ENCODE measurements around the gene MACROD1. TPM values are rescaled to one million over a fixed set of nuclear protein-coding genes. Genes with fewer than 3 reads are reported as not detected.

MACROD1 gene
- total and polyA plus RNA-seq, 9 of the 15 experiments (the other 6 are each of a cell fraction or from before 2014, with no cell fraction given), result 1.1 to 60.0 (median 26.4) TPM

DNA sequence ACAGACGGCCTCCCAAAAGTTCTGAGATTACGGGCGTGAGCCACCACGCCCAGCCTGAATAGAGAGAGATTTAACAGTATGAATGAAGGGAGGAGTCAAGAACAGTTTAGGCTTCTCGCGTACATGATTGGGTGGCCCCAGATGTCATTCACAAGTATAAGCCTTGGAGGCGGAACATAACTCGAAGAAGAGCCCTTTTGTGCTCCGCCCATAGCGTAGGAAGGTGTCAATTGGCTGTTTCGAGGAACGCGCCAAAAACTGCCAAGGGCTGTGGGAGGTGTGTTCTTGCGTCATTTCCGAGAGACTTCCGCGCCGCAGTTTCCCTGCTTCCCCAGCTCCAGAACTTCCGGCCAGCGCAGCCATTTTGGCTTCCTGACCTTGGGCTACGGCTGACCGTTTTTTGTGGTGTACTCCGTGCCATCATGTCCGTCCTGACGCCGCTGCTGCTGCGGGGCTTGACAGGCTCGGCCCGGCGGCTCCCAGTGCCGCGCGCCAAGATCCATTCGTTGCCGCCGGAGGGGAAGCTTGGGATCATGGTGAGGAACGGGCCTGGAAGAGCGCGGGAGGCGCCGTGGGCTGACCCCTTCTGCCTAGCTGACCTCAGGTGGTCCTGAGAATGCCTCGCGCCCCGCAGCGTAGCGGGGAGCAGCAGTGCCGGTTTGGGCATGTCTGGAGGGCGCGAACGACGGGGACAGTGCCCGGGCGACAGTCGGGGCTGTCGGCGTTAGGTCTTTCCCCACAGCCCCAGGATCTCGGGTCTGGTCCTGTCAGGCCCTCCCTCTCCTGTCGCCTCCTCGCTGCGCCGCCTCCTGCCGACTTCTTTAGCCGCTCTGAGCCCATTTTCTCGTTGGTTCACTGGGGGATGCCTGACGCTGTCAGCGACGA, 191.4 kb downstream of the MACROD1 start, which contains the start of gene COX8A (continued):
- TF ChIP-seq, protein P1, sequence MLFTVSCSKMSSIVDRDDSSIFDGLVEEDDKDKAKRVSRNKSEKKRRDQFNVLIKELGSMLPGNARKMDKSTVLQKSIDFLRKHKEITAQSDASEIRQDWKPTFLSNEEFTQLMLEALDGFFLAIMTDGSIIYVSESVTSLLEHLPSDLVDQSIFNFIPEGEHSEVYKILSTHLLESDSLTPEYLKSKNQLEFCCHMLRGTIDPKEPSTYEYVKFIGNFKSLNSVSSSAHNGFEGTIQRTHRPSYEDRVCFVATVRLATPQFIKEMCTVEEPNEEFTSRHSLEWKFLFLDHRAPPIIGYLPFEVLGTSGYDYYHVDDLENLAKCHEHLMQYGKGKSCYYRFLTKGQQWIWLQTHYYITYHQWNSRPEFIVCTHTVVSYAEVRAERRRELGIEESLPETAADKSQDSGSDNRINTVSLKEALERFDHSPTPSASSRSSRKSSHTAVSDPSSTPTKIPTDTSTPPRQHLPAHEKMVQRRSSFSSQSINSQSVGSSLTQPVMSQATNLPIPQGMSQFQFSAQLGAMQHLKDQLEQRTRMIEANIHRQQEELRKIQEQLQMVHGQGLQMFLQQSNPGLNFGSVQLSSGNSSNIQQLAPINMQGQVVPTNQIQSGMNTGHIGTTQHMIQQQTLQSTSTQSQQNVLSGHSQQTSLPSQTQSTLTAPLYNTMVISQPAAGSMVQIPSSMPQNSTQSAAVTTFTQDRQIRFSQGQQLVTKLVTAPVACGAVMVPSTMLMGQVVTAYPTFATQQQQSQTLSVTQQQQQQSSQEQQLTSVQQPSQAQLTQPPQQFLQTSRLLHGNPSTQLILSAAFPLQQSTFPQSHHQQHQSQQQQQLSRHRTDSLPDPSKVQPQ (CRISPR knock-in tag; IDR thresholded peaks at IDR 0.05; ENCODE audit: borderline replicate concordance), result no peak
- TF ChIP-seq, protein P2, sequence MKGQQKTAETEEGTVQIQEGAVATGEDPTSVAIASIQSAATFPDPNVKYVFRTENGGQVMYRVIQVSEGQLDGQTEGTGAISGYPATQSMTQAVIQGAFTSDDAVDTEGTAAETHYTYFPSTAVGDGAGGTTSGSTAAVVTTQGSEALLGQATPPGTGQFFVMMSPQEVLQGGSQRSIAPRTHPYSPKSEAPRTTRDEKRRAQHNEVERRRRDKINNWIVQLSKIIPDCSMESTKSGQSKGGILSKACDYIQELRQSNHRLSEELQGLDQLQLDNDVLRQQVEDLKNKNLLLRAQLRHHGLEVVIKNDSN (CRISPR knock-in tag; IDR thresholded peaks at IDR 0.05), result 0 out of 2 replicates have a peak, but pooled peaks have one; percentile 33
- TF ChIP-seq GABPB1 (CRISPR knock-in tag; IDR thresholded peaks at IDR 0.05) (peak; percentile 98), ZNF717 (CRISPR knock-in tag; IDR thresholded peaks at IDR 0.05) (no peak), SNIP1 (IDR thresholded peaks at IDR 0.05; ENCODE audit: low read depth) (no peak), CC2D1A (IDR thresholded peaks at IDR 0.05) (no peak; the same call in 1 of the 2 replicates), CBX5 (IDR thresholded peaks at IDR 0.05; ENCODE audit: borderline replicate concordance, low read depth) (0 out of 2 replicates have a peak, but pooled peaks have one; percentile 49), ZBTB5 (IDR thresholded peaks at IDR 0.05) (no peak), MEF2A (IDR thresholded peaks at IDR 0.05; ENCODE audit: control insufficient read depth, low read depth, low read length) (no peak), SP2 (IDR thresholded peaks at IDR 0.05; ENCODE audit: extremely low read depth, low read depth, low read length, poor library complexity, severe bottlenecking) (peak; percentile 45), HMG20A (CRISPR knock-in tag; conservative IDR thresholded peaks at IDR 0.05) (no peak), ZNF586 (CRISPR knock-in tag; conservative IDR thresholded peaks at IDR 0.05) (no peak), FOS (IDR thresholded peaks at IDR 0.05; ENCODE audit: extremely low read depth, insufficient read length) (peak; percentile 79), NCOR1 (IDR thresholded peaks at IDR 0.05) (no peak), TARDBP (IDR thresholded peaks at IDR 0.05) (no peak), ZFP1 (CRISPR knock-in tag; IDR thresholded peaks at IDR 0.05) (no peak)
- TF ChIP-seq, protein P3, sequence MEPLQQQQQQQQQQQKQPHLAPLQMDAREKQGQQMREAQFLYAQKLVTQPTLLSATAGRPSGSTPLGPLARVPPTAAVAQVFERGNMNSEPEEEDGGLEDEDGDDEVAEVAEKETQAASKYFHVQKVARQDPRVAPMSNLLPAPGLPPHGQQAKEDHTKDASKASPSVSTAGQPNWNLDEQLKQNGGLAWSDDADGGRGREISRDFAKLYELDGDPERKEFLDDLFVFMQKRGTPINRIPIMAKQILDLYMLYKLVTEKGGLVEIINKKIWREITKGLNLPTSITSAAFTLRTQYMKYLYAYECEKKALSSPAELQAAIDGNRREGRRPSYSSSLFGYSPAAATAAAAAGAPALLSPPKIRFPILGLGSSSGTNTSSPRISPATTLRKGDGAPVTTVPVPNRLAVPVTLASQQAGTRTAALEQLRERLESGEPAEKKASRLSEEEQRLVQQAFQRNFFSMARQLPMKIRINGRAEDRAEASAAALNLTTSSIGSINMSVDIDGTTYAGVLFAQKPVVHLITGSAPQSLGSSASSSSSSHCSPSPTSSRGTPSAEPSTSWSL (CRISPR knock-in tag; IDR thresholded peaks at IDR 0.05; ENCODE audit: borderline replicate concordance), result no peak
- TF ChIP-seq, protein P4, sequence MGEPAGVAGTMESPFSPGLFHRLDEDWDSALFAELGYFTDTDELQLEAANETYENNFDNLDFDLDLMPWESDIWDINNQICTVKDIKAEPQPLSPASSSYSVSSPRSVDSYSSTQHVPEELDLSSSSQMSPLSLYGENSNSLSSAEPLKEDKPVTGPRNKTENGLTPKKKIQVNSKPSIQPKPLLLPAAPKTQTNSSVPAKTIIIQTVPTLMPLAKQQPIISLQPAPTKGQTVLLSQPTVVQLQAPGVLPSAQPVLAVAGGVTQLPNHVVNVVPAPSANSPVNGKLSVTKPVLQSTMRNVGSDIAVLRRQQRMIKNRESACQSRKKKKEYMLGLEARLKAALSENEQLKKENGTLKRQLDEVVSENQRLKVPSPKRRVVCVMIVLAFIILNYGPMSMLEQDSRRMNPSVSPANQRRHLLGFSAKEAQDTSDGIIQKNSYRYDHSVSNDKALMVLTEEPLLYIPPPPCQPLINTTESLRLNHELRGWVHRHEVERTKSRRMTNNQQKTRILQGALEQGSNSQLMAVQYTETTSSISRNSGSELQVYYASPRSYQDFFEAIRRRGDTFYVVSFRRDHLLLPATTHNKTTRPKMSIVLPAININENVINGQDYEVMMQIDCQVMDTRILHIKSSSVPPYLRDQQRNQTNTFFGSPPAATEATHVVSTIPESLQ (CRISPR knock-in tag; IDR thresholded peaks at IDR 0.05), result peak; percentile 85; the same call in 1 of the 2 replicates
